Measurements from ENCODE around the gene MFAP4.

The MFAP4 gene

DNA sequence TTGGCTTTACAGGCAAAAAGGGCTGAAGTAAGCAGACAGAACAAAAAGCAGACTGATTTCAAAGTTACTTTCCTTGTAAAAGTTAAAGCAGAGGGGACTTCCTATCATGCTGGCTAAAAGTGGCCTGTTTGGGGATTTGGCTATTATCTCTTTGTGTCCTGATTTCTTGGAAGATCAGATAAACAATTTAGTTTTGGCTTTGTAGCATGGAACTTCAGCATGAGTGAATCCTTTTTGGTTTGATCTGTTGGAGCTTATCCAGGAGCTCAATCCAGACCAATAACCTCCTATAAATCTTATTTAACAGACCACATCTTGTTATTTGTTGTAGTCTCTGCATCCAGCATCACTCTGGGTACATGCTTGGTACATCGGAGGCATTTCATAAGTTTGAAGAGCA is 15.2 kb upstream of the MFAP4 start:
- no peaks in the 10 kb centered on the region for H3K36me3 ChIP-seq (ENCODE audit: insufficient read depth, insufficient read length, low read length)
- H3K27me3 ChIP-seq (ENCODE audit: insufficient read depth, insufficient read length), result no peaks in the 10 kb centered on the region
- H3K4me3 ChIP-seq (ENCODE audit: insufficient read length, low read depth), result no peak overlapping the region
- no peaks in the 10 kb centered on the region for H3K9me3 ChIP-seq (ENCODE audit: insufficient read depth, low read length)
- no peak for DNase-seq (ENCODE audit: low read depth, low spot score)
- no peak overlapping the region for H3K9ac ChIP-seq (ENCODE audit: insufficient read length, low read depth)
- TF ChIP-seq ZNF274 (IDR thresholded peaks at IDR 0.05; ENCODE audit: low read depth, low read length), result no peak
- TF ChIP-seq SUZ12 (IDR thresholded peaks at IDR 0.05; ENCODE audit: extremely low read depth, insufficient read depth, insufficient read length), result no peak
- TF ChIP-seq YY1 (IDR thresholded peaks at IDR 0.05; ENCODE audit: insufficient read depth, insufficient read length), result no peak
- peaks cover 6% of the 10 kb centered on the region for H3K4me1 ChIP-seq (ENCODE audit: insufficient read depth, insufficient read length)

DNA sequence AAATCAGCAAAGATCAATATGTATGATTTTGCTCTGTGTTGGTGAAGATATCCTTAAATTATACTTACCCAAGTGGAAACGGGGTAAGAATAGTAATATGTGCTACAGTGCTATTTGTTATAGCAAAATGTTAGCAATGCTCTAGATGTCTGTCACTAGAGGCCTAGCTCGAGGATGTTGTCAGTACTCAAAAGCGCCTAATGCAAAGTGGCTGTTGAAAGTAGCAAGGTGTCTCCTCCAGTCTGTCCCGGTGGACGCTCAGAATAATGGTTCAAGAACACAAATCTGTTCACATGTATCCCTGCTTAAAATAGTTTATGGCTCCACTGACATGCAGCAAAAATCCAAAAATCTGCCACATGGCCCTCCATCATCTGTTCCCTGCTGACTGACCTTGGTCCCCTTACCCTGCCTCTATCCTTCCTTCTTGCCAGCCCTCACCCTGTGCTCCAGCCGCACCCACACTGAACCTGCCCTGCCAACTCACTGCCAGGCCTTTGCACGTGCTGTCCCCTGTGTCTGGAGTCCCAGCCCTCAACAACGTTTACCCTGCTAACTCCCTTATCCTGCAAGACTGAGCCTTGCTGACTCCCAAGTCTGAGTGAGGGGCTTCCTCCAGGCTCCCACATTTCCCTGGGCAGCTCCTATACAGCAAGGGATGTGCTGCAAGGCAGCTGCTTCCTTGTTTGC is 14.5 kb upstream of the MFAP4 start:
- H3K9ac ChIP-seq (ENCODE audit: insufficient read length, low read depth), result no peak overlapping the region
- H3K9me3 ChIP-seq (ENCODE audit: insufficient read depth, low read length), result no peaks in the 10 kb centered on the region
- no peak for DNase-seq (ENCODE audit: low read depth, low spot score)
- H3K36me3 ChIP-seq (ENCODE audit: insufficient read depth, insufficient read length, low read length), result no peaks in the 10 kb centered on the region
- H3K27me3 ChIP-seq (ENCODE audit: insufficient read depth, insufficient read length), result no peaks in the 10 kb centered on the region
- peaks cover 6% of the 10 kb centered on the region for H3K4me1 ChIP-seq (ENCODE audit: insufficient read depth, insufficient read length)
- no peak for TF ChIP-seq SUZ12 (IDR thresholded peaks at IDR 0.05; ENCODE audit: extremely low read depth, insufficient read depth, insufficient read length)
- TF ChIP-seq ZNF274 (IDR thresholded peaks at IDR 0.05; ENCODE audit: low read depth, low read length), result no peak
- TF ChIP-seq YY1 (IDR thresholded peaks at IDR 0.05; ENCODE audit: insufficient read depth, insufficient read length), result no peak
- H3K4me3 ChIP-seq (ENCODE audit: insufficient read length, low read depth), result no peak overlapping the region

DNA sequence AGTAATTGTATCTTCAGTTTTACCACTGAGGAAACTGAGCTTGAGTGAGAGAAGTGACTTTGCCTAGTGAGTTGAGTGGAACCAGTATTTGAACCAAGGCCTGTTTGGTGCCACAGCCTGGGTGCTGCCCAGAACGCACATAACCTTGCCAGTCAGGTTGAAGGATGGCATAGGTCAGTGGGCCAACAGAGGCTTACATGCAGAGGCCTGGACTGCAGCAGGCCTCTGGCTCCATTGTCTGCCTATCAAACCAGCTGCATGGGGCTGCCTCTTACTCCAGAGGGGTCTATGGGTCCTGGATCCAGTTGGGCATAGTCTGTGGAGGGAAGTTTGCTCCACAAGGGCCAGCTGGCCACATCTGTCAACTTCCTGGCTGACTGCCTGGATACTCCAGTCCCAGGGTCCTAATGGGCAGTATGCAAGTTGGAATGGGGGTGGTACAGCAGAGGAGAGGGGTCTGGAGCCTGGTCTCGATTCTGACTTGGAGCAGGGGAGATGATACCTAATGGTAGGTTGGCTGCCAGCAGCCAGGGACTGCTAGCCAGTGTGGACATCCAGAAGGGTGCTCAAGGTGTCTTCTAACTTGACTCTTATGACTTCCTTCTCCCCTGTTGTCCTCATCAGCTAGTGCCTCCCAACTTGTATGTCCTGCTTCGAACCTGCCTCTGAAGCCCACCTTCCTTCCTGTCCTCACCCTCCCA is 12.9 kb upstream of the MFAP4 start:
- H3K4me1 ChIP-seq (ENCODE audit: insufficient read depth, insufficient read length), result peaks cover 6% of the 10 kb centered on the region
- H3K9me3 ChIP-seq (ENCODE audit: insufficient read depth, low read length), result no peaks in the 10 kb centered on the region
- no peaks in the 10 kb centered on the region for H3K27me3 ChIP-seq (ENCODE audit: insufficient read depth, insufficient read length)
- no peaks in the 10 kb centered on the region for H3K36me3 ChIP-seq (ENCODE audit: insufficient read depth, insufficient read length, low read length)
- no peak for TF ChIP-seq ZNF274 (IDR thresholded peaks at IDR 0.05; ENCODE audit: low read depth, low read length)
- no peak for TF ChIP-seq SUZ12 (IDR thresholded peaks at IDR 0.05; ENCODE audit: extremely low read depth, insufficient read depth, insufficient read length)
- no peak for TF ChIP-seq YY1 (IDR thresholded peaks at IDR 0.05; ENCODE audit: insufficient read depth, insufficient read length)
- H3K9ac ChIP-seq (ENCODE audit: insufficient read length, low read depth), result no peak overlapping the region
- no peak overlapping the region for H3K4me3 ChIP-seq (ENCODE audit: insufficient read length, low read depth)
- no peak for DNase-seq (ENCODE audit: low read depth, low spot score)

DNA sequence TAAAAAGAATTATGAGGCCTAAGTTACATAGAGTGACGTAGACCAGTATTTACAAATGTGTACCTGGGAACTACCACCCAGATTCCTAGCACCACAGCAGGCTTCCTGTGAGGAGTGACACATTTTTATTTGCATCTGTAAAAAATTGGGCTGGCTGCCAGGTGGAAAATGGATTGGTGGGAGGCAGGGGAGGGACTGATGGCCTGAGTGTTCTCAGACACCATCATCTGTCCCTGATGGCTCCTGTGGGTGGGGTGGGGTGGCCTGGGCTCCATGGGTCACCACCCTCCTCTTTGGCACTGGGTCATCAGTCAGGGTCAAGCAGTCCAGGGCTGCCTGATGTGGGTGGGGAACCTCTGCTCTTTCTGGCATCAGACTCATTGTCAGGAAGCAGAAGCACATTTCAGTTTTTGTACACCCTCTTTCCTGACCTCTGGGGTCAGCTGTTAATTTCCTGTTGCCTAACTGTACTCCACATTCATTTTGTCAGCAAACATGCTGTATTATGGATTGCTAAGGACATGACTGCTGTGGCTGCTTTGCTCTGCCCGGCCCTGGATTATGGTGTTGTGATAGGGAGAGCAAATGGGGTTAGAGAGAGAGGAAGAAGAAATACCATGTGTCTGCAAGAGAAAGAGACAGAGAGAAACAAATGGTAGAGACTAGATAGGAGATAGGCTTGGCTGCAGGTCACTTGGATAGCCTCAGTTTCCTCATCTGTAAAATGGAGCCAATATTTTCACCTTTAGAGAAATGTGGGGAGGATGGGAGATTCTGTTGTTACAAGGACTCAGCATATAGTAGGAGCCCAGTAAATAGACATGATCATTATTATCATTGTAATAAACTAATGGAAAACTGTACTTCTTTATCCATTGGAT is 11.6 kb upstream of the MFAP4 start:
- TF ChIP-seq ZNF274 (IDR thresholded peaks at IDR 0.05; ENCODE audit: low read depth, low read length) (no peak), YY1 (IDR thresholded peaks at IDR 0.05; ENCODE audit: insufficient read depth, insufficient read length) (no peak), SUZ12 (IDR thresholded peaks at IDR 0.05; ENCODE audit: extremely low read depth, insufficient read depth, insufficient read length) (no peak)
- no peaks in the 10 kb centered on the region for H3K36me3 ChIP-seq (ENCODE audit: insufficient read depth, insufficient read length, low read length)
- H3K9me3 ChIP-seq (ENCODE audit: insufficient read depth, low read length), result no peaks in the 10 kb centered on the region
- H3K4me3 ChIP-seq (ENCODE audit: insufficient read length, low read depth), result no peak overlapping the region
- H3K27me3 ChIP-seq (ENCODE audit: insufficient read depth, insufficient read length), result no peaks in the 10 kb centered on the region
- H3K4me1 ChIP-seq (ENCODE audit: insufficient read depth, insufficient read length), result peaks cover 6% of the 10 kb centered on the region
- H3K9ac ChIP-seq (ENCODE audit: insufficient read length, low read depth), result no peak overlapping the region
- DNase-seq (ENCODE audit: low read depth, low spot score), result no peak

DNA sequence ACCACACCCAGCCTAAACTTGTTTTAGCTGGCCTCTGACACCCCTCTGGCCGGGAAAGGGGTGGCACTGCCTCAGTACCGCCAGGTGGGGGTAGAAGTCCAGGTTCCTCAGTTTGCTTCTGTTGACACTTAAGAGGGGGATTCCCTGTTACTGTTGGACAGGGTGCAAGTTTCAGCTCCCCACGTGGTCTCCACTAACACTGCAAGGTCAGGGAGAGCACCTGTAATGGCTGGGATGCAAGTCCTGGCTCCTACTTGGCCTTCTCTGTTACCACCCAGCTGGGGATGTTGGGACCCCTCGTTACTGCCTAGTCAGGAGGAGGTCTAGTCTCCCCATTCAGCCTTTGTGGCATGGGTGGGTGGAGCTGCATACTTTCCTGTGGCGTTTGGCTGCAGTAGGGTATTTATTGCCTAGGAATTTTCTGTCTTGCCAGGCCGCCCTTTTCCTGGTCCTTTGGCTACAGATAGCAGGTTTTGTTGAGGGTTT is 10.6 kb upstream of the MFAP4 start:
- TF ChIP-seq SUZ12 (IDR thresholded peaks at IDR 0.05; ENCODE audit: extremely low read depth, insufficient read depth, insufficient read length), result no peak
- no peak for TF ChIP-seq YY1 (IDR thresholded peaks at IDR 0.05; ENCODE audit: insufficient read depth, insufficient read length)
- TF ChIP-seq ZNF274 (IDR thresholded peaks at IDR 0.05; ENCODE audit: low read depth, low read length), result no peak
- no peak overlapping the region for H3K9ac ChIP-seq (ENCODE audit: insufficient read length, low read depth)
- DNase-seq (ENCODE audit: low read depth, low spot score), result no peak

DNA sequence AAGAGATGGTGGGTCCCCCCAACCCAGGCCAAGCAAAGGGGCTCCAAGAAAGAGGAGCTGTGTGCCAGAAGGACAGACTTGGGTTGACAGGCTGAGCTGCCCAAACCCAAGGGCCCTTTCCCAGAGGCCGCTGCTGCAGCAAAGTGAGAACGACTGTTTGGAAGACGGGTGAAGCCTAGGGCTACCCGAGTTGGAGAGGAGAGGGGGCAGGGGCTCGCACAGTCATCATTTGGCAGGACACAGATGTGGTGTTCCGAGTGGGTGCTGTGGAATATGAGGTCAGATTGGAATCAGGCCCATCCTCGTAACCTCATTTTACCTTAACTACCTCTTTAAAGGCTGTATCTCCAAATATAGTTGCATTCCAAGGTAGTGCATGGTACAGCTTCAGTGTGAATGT is 5.3 kb upstream of the MFAP4 start:
- TF ChIP-seq ZNF274 (IDR thresholded peaks at IDR 0.05; ENCODE audit: low read depth, low read length) (no peak), SUZ12 (IDR thresholded peaks at IDR 0.05; ENCODE audit: extremely low read depth, insufficient read depth, insufficient read length) (no peak), YY1 (IDR thresholded peaks at IDR 0.05; ENCODE audit: insufficient read depth, insufficient read length) (no peak)
- DNase-seq (ENCODE audit: low read depth, low spot score), result no peak
- H3K4me1 ChIP-seq (ENCODE audit: insufficient read depth, insufficient read length), result peaks cover 10% of the 10 kb centered on the region
- no peaks in the 10 kb centered on the region for H3K9me3 ChIP-seq (ENCODE audit: insufficient read depth, low read length)
- H3K36me3 ChIP-seq (ENCODE audit: insufficient read depth, insufficient read length, low read length), result no peaks in the 10 kb centered on the region
- H3K9ac ChIP-seq (ENCODE audit: insufficient read length, low read depth), result no peak overlapping the region
- H3K4me3 ChIP-seq (ENCODE audit: insufficient read length, low read depth), result no peak overlapping the region
- no peaks in the 10 kb centered on the region for H3K27me3 ChIP-seq (ENCODE audit: insufficient read depth, insufficient read length)

More for the DNA sequence above, 10.6 kb upstream of the MFAP4 start:
- Histone ChIP-seq H3K4me1 (ENCODE audit: insufficient read depth, insufficient read length) (peaks cover 6% of the 10 kb centered on the region), H3K36me3 (ENCODE audit: insufficient read depth, insufficient read length, low read length) (no peaks in the 10 kb centered on the region), H3K9me3 (ENCODE audit: insufficient read depth, low read length) (no peaks in the 10 kb centered on the region), H3K4me3 (ENCODE audit: insufficient read length, low read depth) (no peak overlapping the region), H3K27me3 (ENCODE audit: insufficient read depth, insufficient read length) (no peaks in the 10 kb centered on the region)
